Calu3 (cell line): ENCODE results near the gene BAG2. TPM values are rescaled to one million over a fixed set of nuclear protein-coding genes. Genes with fewer than 3 reads are reported as not detected.

ENCODE experiments used
- BruUV-seq: library from RNA; stranded (reverse); fragments of 400-500 nt; replicated peaks from 2 replicates; lab custom pipeline; 2021; lab: Mats Ljungman, UMichigan
- CTCF ChIA-PET: fragments of 300-600 bp; sonication (Branson Sonifier 250); formaldehyde crosslinking; loops from one replicate; lab custom pipeline; 2022; ENCODE audit warnings: antibody characterized with exemption; lab: Charles Lee
- DNase-seq: peaks from one replicate; pipeline ENCODE4 v3.0.0; 2022
- H3K27ac Mint-ChIP-seq: one replicate; pipeline ENCODE4 v1.8.0; 2022; ENCODE audit warnings: mixed read lengths; ENCODE audit not compliant: unreplicated experiment
- H3K27me3 Mint-ChIP-seq: one replicate; pipeline ENCODE4 v1.8.0; 2022; ENCODE audit warnings: mixed read lengths; ENCODE audit not compliant: unreplicated experiment
- H3K36me3 Mint-ChIP-seq: one replicate; pipeline ENCODE4 v1.8.0; 2022; ENCODE audit warnings: mild to moderate bottlenecking, moderate library complexity, mixed read lengths; ENCODE audit not compliant: insufficient read depth, unreplicated experiment
- H3K4me1 Mint-ChIP-seq: one replicate; pipeline ENCODE4 v1.8.0; 2022; ENCODE audit warnings: mild to moderate bottlenecking, low read depth, mixed read lengths; ENCODE audit not compliant: unreplicated experiment
- H3K4me3 Mint-ChIP-seq: one replicate; pipeline ENCODE4 v1.8.0; 2022; ENCODE audit warnings: mild to moderate bottlenecking, low read depth, moderate library complexity, mixed read lengths; ENCODE audit not compliant: unreplicated experiment
- H3K9me3 Mint-ChIP-seq: one replicate; pipeline ENCODE4 v1.8.0; 2022; ENCODE audit warnings: low read depth, mixed read lengths; ENCODE audit not compliant: unreplicated experiment
- CTCF ChIP-seq: fragments of 200-600 bp; IDR thresholded peaks from one replicate; pipeline ENCODE4 v1.8.0; 2022; ENCODE audit warnings: antibody characterized with exemption; ENCODE audit not compliant: unreplicated experiment
- intact Hi-C: fragments of 100-400 bp; cut with micrococcal nuclease; formaldehyde crosslinking; loops from one replicate; pipeline ENCODE4 v1.10.0; 2022; ENCODE audit not compliant: unreplicated experiment
- total RNA-seq: library from RNA; stranded (reverse); gene quantifications from 2 replicates; pipeline ENCODE4 v1.2.3, GENCODE V29; 2022

Gene BAG2
- total RNA-seq, 1 experiment from 2014 or later = 12.1 TPM

- CTCF ChIA-PET = no interaction called here
- Mint-ChIP-seq H3K4me1 (no peaks in the 10 kb centered on the region), H3K27ac (no peak overlapping the region), H3K27me3 (no peaks in the 10 kb centered on the region), H3K9me3 (no peaks in the 10 kb centered on the region), H3K36me3 (no peaks in the 10 kb centered on the region), H3K4me3 (no peak overlapping the region)
- BruUV-seq = no TSS peak
- no peak for TF ChIP-seq CTCF
- intact Hi-C loops = no loop called here
- DNase-seq = no peak
These were observed 23.9 kb upstream of the BAG2 start for GRCh38 chr6:57147955-57148858.

- Mint-ChIP-seq H3K27ac (no peak overlapping the region), H3K4me3 (no peak overlapping the region), H3K36me3 (peaks cover 4% of the 10 kb centered on the region), H3K27me3 (no peaks in the 10 kb centered on the region), H3K4me1 (no peaks in the 10 kb centered on the region), H3K9me3 (peaks cover 2% of the 10 kb centered on the region)
- BruUV-seq = no TSS peak
- CTCF ChIA-PET = no interaction called here
- no peak for TF ChIP-seq CTCF
- no peak for DNase-seq
- intact Hi-C loops = no loop called here
These were observed 13.5 kb upstream of the BAG2 start for GRCh38 chr6:57158658-57159057.

GRCh38 chr6:57159127-57159526 lies 13.0 kb upstream of the BAG2 start:
- H3K4me1 Mint-ChIP-seq = no peaks in the 10 kb centered on the region
- no peak overlapping the region for H3K27ac Mint-ChIP-seq
- CTCF ChIA-PET = no interaction called here
- no peaks in the 10 kb centered on the region for H3K27me3 Mint-ChIP-seq
- BruUV-seq = no TSS peak
- intact Hi-C loops = no loop called here
- no peak overlapping the region for H3K4me3 Mint-ChIP-seq
- H3K36me3 Mint-ChIP-seq = peaks cover 4% of the 10 kb centered on the region
- TF ChIP-seq CTCF = no peak
- no peak for DNase-seq
- H3K9me3 Mint-ChIP-seq = peaks cover 2% of the 10 kb centered on the region

- CTCF ChIA-PET = no interaction called here
- no TSS peak for BruUV-seq
- Mint-ChIP-seq H3K27me3 (no peaks in the 10 kb centered on the region), H3K9me3 (peaks cover 6% of the 10 kb centered on the region), H3K4me1 (no peaks in the 10 kb centered on the region), H3K36me3 (no peaks in the 10 kb centered on the region), H3K4me3 (no peak overlapping the region), H3K27ac (no peak overlapping the region)
- no peak for TF ChIP-seq CTCF
- intact Hi-C loops = no loop called here
- DNase-seq = no peak
These were observed 10.1 kb upstream of the BAG2 start for GRCh38 chr6:57162028-57162427.
